PFSK-1 (cell line): ENCODE data around the gene CNGA3.

Experiments
- FOXP2 ChIP-seq: optimal IDR thresholded peaks from 2 replicates; pipeline ENCODE3; 2011; ENCODE audit warnings: borderline replicate concordance, control low read depth, inconsistent platforms; ENCODE audit not compliant: insufficient read depth; ENCODE audit errors: extremely low read length, extremely low read depth
- POLR2AphosphoS5 ChIP-seq: IDR thresholded peaks from 2 replicates; pipeline ENCODE4 v1.6.1; 2012; ENCODE audit warnings: low read depth, mild to moderate bottlenecking, control low read depth, low read length, moderate library complexity
- REST ChIP-seq, 2 experiments: IDR thresholded peaks; 2 replicates each; pipeline versions ENCODE4 v1.6.1 to v1.8.0; 2011 to 2012; ENCODE audit warnings: low read depth in 2 of 2, low read length in 2 of 2, control low read depth in 1 of 2, inconsistent platforms in 1 of 2, mild to moderate bottlenecking in 1 of 2, moderate library complexity in 1 of 2; ENCODE audit not compliant: insufficient read depth in 1 of 2
- SIN3A ChIP-seq: IDR thresholded peaks from 2 replicates; pipeline ENCODE4 v1.6.1; 2012; ENCODE audit warnings: mild to moderate bottlenecking, low read length, moderate library complexity, borderline replicate concordance; ENCODE audit not compliant: insufficient read depth
- TAF1 ChIP-seq: IDR thresholded peaks from 2 replicates; pipeline ENCODE4 v1.6.1; 2012; ENCODE audit warnings: low read length, control low read depth, borderline replicate concordance; ENCODE audit not compliant: insufficient read depth

Gene CNGA3

DNA sequence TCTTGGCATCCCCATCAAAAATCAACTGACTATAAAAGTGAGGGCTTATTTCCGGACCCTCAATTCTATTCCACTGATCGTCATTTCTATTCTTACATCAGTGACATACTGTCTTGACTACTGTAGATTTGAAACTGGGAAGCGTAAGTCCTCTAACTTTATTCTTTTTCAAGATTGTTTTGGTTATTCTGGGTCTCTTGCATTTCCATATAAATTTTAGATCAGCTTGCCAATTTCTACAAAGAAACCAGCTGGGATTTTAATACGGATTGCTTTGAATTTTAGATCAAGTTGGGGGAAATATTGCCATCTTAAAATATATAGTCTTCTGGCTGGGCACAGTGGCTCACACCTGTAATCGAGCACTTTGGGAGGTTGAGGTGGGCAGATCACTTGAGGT is 80.5 kb downstream of the CNGA3 start:
- TF ChIP-seq POLR2AphosphoS5 (no peak), SIN3A (no peak), REST (IDR thresholded peaks at IDR 0.05; ENCODE audit: insufficient read depth in 1 of 2, low read depth in 2 of 2, low read length in 2 of 2) (no peak), FOXP2 (no peak), TAF1 (no peak)

GRCh38 chr2:98432145-98432544 is 85.9 kb downstream of the CNGA3 start:
- TF ChIP-seq TAF1 (no peak), FOXP2 (no peak), SIN3A (no peak), REST (IDR thresholded peaks at IDR 0.05; ENCODE audit: insufficient read depth in 1 of 2, low read depth in 2 of 2, low read length in 2 of 2) (no peak), POLR2AphosphoS5 (no peak)

DNA sequence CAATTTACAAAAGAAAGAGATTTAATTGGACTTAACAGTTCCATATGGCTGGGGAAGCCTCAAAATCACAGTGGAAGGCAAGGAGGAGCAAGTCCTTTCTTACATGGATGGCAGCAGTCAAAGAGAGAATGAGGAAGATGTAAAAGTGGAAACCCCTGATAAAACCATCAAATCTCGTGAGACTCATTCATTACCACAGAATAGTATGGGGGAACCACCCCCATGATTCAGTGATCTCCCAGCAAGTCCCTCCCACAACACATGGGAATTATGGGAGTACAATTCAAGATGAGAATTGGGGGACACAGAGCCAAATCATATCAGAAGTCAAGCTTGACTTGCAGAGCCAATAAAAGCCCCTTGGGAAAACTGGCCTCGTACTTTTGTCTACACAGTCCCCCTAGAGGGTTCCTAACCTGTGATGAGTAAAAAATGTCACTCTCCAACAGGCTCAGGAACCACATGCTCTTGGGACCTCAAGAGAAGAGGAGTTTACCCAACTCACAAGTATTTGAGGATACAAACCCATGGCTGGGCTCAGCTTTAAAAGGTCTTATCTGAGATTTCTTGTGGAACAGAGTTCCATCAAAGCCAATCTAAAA is 87.2 kb downstream of the CNGA3 start:
- no peak for TF ChIP-seq TAF1
- no peak for TF ChIP-seq SIN3A
- no peak for TF ChIP-seq POLR2AphosphoS5
- no peak for TF ChIP-seq REST (IDR thresholded peaks at IDR 0.05; ENCODE audit: insufficient read depth in 1 of 2, low read depth in 2 of 2, low read length in 2 of 2)
- TF ChIP-seq FOXP2, result no peak

- no peak for TF ChIP-seq POLR2AphosphoS5
- no peak for TF ChIP-seq FOXP2
- TF ChIP-seq SIN3A, result no peak
- no peak for TF ChIP-seq REST (IDR thresholded peaks at IDR 0.05; ENCODE audit: insufficient read depth in 1 of 2, low read depth in 2 of 2, low read length in 2 of 2)
- TF ChIP-seq TAF1, result no peak
Measured at GRCh38 chr2:98434492-98434891, 88.2 kb downstream of the CNGA3 start.

- TF ChIP-seq TAF1, result no peak
- TF ChIP-seq REST (IDR thresholded peaks at IDR 0.05; ENCODE audit: insufficient read depth in 1 of 2, low read depth in 2 of 2, low read length in 2 of 2), result no peak
- no peak for TF ChIP-seq FOXP2
- no peak for TF ChIP-seq POLR2AphosphoS5
- no peak for TF ChIP-seq SIN3A
Measured at GRCh38 chr2:98436734-98437133, 90.5 kb downstream of the CNGA3 start.
